ENCODE results near the gene TMEM184A. TPM values are rescaled to one million over a fixed set of nuclear protein-coding genes. Genes with fewer than 3 reads are reported as not detected.

Gene TMEM184A
- total and polyA plus RNA-seq, 8 donors, result 3.8 to 99.4 (median 17.2) TPM

DNA sequence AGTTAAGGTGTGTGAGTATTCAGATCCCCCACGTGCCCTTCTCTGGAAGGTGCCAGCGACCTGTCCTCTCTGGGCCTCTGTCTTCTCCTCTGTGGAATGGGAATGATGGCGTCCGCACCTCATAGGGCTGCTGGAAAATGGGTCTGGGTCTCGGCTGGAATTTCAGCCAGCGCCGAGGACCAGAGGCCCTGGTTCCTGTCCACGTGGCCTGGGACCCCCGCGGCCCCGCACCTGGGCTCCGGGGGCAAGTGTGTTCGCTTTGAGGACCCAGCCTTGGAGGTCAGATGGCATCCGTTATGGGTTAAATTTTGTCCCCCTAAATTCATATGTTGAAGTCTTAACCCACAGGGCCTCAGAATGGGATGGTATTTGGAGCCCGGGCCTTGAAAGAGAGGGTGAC is 46.4 kb upstream of the TMEM184A start:
- H3K4me1 ChIP-seq, result no peaks in the 10 kb centered on the region
- intact Hi-C loops (cut with DNase I; ENCODE audit: low total_unique reads), result no loop called here
- WGBS, 5 donors, result 85 to 93% (median 88%) methylated on average over 12 to 15 of the region's 15 CpGs
- H3K36me3 ChIP-seq, result no peaks in the 10 kb centered on the region
- no peak overlapping the region for H3K4me3 ChIP-seq
- no peak for DNase-seq
- no peaks in the 10 kb centered on the region for H3K9me3 ChIP-seq
- H3K27ac ChIP-seq, result no peak overlapping the region
- TF ChIP-seq POLR2A (IDR thresholded peaks at IDR 0.05) (no peak), EP300 (IDR thresholded peaks at IDR 0.05) (no peak), POLR2AphosphoS5 (IDR thresholded peaks at IDR 0.05) (no peak)
- TF ChIP-seq, protein P1, sequence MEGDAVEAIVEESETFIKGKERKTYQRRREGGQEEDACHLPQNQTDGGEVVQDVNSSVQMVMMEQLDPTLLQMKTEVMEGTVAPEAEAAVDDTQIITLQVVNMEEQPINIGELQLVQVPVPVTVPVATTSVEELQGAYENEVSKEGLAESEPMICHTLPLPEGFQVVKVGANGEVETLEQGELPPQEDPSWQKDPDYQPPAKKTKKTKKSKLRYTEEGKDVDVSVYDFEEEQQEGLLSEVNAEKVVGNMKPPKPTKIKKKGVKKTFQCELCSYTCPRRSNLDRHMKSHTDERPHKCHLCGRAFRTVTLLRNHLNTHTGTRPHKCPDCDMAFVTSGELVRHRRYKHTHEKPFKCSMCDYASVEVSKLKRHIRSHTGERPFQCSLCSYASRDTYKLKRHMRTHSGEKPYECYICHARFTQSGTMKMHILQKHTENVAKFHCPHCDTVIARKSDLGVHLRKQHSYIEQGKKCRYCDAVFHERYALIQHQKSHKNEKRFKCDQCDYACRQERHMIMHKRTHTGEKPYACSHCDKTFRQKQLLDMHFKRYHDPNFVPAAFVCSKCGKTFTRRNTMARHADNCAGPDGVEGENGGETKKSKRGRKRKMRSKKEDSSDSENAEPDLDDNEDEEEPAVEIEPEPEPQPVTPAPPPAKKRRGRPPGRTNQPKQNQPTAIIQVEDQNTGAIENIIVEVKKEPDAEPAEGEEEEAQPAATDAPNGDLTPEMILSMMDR (IDR thresholded peaks at IDR 0.05), result no peak
- peaks cover 0 to 95% (median 15%) of the 10 kb centered on the region in 3 donors for H3K27me3 ChIP-seq

DNA sequence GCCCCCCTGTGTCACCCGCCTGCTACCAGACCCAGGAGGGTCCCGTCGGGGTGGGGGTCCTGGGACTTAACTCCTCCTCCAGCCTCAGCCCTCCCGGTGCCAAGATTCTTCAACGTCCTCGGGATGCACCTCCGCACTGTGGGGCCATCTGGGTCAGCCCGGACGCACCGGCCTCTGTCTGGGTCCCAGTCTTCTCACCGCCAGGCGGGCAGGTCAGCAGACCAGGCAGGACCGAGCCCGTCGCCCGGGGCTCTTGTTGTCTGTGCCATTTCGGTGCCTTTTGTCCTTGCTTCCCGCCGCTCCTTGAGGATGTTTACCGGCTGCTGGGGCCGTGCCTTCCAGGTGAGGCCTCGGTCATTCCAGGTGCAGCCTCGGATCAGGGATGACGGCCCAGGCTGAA is 46.0 kb upstream of the TMEM184A start:
- H3K27me3 ChIP-seq, result peaks cover 0 to 95% (median 13%) of the 10 kb centered on the region in 3 donors
- H3K9me3 ChIP-seq, result no peaks in the 10 kb centered on the region
- intact Hi-C loops (cut with DNase I; ENCODE audit: low total_unique reads), result no loop called here
- no peak for DNase-seq
- no peak overlapping the region for H3K27ac ChIP-seq
- WGBS, 5 donors, result 61 to 72% (median 64%) methylated on average over 16 to 24 of the region's 24 CpGs
- no peak overlapping the region for H3K4me3 ChIP-seq
- no peaks in the 10 kb centered on the region for H3K36me3 ChIP-seq
- no peak for TF ChIP-seq POLR2AphosphoS5 (IDR thresholded peaks at IDR 0.05)
- no peak for TF ChIP-seq POLR2A (IDR thresholded peaks at IDR 0.05)
- TF ChIP-seq EP300 (IDR thresholded peaks at IDR 0.05), result no peak
- TF ChIP-seq, protein P1 (IDR thresholded peaks at IDR 0.05), result no peak
- no peaks in the 10 kb centered on the region for H3K4me1 ChIP-seq

DNA sequence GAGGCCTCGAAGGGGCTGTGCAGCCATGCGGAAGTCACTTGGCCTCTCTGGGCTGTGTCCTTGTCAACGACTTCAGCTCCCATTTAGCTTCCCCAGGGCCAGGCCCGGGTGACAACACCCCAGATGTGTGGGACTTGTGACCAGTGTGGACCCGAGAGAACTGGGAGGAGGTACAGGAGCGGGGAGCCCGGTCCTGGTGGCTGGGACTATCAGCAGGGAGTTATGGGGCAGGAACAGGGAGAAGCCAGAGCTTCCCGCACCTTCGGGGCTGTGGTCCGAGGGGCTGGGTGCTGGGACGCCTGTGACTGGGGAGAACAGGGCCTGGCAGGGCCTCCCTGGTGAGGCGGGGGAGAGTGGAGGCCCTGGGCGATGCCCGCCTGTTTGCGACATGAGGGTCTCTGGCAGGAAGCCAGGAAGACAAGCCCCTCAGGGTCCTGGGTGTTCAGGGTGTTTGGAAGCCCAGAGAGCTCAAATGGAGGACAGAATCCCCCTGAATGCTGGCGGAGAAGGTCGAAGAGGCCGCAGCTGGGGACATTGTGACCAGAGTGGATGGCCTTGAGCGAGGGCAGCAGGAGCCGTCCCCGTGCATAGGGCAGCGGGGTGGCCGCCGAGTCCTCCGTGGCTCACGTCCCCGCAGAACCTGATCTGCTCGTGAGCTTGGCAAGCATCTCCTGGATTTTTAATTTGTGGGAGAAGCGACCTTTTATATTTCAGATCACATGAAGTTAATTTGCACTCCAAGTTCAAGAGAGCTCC is 43.8 kb upstream of the TMEM184A start:
- Histone ChIP-seq H3K4me3 (no peak overlapping the region), H3K36me3 (no peaks in the 10 kb centered on the region), H3K27me3 (peaks cover 0 to 95% (median 29%) of the 10 kb centered on the region in 3 donors), H3K4me1 (no peaks in the 10 kb centered on the region), H3K9me3 (no peaks in the 10 kb centered on the region), H3K27ac (no peak overlapping the region)
- no peak for TF ChIP-seq POLR2A (IDR thresholded peaks at IDR 0.05)
- TF ChIP-seq, protein P1 (IDR thresholded peaks at IDR 0.05), result no peak
- intact Hi-C loops (cut with DNase I; ENCODE audit: low total_unique reads), result no loop called here
- DNase-seq, result no peak
- 75 to 87% (median 82%) methylated on average over 19 to 29 of the region's 29 CpGs for WGBS, 5 donors

DNA sequence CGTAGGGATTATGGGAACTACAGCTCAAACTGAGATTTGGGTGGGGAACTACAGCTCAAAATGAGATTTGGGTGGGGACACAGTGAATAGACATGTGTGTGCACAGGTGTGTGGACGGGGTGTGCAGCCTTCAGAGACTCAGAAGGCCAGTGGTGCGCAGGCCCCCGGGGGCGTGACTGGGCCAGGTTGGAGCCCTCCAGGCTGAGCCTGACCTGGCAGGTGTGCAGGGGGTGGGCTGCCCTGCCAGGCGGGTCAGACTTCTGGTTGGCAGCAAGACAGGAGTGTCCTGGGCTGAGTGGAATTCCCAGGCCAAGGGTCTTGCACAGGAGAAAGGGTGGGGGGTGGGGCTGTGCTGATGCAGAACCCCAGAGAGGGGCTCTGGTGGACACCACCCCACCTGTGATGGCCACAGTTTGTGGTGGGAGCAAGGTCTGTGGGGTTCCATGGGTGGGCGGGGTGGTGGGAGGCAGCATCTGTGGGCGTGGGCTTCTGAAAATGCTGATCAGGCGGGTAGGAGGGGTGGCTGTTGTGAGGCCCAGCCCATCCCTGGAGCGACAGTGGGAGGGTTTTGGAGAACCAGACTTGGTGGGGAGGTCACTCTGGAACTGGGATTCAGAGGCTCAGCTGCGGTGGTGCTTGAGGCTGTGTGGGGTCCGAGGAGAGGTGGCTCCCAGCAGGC is 43.1 kb upstream of the TMEM184A start:
- H3K36me3 ChIP-seq, result no peaks in the 10 kb centered on the region
- WGBS, 5 donors, result 81 to 86% (median 83%) methylated on average over 10 to 12 of the region's 12 CpGs
- intact Hi-C loops (cut with DNase I; ENCODE audit: low total_unique reads), result no loop called here
- no peaks in the 10 kb centered on the region for H3K9me3 ChIP-seq
- DNase-seq, result no peak
- peaks cover 0 to 95% (median 23%) of the 10 kb centered on the region in 3 donors for H3K27me3 ChIP-seq
- H3K4me3 ChIP-seq, result no peak overlapping the region
- no peaks in the 10 kb centered on the region for H3K4me1 ChIP-seq
- H3K27ac ChIP-seq, result no peak overlapping the region
- TF ChIP-seq POLR2AphosphoS5 (IDR thresholded peaks at IDR 0.05) (no peak), POLR2A (IDR thresholded peaks at IDR 0.05) (no peak), EP300 (IDR thresholded peaks at IDR 0.05) (no peak)
- TF ChIP-seq, protein P1 (IDR thresholded peaks at IDR 0.05), result no peak
